HG03460 (cell line): ENCODE measurements around the gene LAMC2.

Source experiments
- ATAC-seq: cut with Tn5 transposase; IDR thresholded peaks from one replicate; pipeline ENCODE4 v1.9.1; 2021; ENCODE audit not compliant: unreplicated experiment

LAMC2 gene

GRCh38 chr1:183283286-183283685 lies 97.2 kb downstream of the LAMC2 start:
- no peak for ATAC-seq

- no peak for ATAC-seq
Measured at GRCh38 chr1:183284086-183284485, 98.0 kb downstream of the LAMC2 start.

DNA sequence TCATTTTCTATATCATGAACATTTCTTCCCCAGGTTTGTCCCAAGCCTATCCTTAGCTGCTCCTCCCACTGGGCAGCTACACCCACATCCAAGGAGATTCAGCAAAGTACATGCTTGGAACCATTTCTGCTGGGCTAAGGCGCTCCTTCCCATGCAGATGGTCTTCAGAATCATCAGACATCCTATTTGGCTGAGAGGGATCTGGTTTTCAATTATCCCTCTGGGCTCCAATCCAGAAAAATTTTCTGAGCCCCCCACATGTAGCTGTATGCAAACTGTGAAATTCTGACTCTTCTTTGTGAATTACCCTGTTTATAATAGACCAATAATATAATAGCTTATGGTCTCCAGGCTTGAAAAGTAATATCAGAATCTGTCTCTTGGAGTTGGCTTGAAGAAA lies 99.2 kb downstream of the LAMC2 start:
- ATAC-seq = no peak

- ATAC-seq = no peak
Measured at GRCh38 chr1:183285746-183286145, 99.7 kb downstream of the LAMC2 start.

DNA sequence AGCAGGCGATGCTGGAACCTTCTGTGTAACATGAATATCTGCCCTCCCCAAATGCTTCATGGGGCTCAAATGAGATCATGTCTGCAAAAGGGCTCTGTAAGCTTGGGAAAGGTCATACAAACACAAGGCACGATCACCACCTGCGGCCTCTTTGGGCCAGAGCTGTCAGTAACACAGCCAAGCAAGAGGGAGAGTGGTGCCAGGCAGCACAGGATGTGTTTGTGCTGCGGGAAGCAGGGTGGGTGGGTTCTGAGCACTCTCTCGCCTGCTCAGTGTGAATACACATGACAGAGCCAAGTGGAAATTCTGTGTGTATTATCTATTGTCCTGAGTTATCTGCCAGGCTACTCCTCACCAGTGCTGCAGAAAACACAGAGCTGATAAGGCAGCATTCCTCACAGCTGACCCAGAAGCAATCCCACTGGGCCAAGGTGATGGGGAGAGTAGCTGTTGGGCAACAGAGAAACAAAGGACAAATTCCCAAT lies 101.2 kb downstream of the LAMC2 start:
- ATAC-seq = no peak

DNA sequence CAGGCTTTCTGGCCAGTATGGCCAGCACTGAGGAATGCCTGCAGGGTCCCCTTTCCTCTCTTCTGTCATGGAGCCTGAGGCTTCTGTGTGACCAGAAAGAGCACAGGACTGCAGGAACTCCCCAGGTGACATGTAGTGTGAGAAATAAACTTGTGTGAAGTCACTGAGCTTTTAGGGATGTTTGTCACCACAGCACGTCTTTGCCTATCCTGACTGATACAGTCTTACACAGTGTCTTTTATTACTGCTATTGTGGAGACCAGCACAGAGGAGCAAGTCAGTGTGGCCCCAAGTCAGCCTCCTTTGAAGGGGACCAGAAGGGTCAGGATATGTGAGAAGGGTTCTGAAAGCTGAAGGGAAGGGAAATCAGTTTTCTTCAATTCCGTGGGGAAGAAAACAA lies 102.5 kb downstream of the LAMC2 start:
- ATAC-seq = no peak

DNA sequence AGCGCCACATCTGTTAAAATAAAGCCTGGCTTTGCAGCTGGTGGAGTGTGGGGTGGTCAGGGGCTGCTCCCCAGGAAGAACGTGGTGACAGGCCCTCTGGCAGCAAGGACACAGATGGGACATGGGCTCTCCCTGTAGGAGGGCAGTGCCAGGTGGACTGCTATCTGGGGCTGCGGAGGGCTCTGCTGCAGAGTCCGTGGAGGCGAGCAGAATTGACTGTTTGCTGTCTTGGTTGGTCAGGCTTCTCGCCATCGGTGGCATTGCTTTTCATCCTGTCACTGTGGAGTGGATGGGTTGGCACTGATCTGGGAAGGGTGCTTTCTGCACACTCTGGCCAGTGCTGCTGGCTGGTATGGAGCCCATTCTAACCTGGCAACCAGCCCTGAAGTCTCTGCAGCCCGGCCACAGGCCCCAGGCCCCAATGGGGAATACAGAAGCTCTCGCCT lies 103.0 kb downstream of the LAMC2 start:
- ATAC-seq = no peak

DNA sequence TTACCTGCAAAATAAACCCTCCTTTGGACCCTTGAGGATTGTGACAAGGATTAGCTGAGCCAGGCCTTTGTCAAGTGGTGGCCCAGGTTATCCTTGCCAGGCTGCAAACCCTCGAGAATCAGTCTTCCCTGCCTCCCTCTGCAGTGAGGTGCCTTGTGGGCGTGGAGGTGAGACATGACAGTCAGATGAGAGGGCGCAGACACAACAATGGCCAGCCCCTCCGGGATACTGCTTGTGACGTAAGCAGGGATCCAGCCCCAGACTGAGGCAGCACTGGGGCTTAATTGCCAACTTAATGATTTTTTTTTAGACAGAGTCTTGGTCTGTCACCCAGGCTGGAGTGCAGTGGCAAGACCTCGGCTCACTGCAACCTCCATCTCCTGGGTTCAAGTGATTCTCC lies 104.6 kb downstream of the LAMC2 start:
- no peak for ATAC-seq

- ATAC-seq = no peak
Measured at GRCh38 chr1:183291216-183291762, 105.2 kb downstream of the LAMC2 start.

DNA sequence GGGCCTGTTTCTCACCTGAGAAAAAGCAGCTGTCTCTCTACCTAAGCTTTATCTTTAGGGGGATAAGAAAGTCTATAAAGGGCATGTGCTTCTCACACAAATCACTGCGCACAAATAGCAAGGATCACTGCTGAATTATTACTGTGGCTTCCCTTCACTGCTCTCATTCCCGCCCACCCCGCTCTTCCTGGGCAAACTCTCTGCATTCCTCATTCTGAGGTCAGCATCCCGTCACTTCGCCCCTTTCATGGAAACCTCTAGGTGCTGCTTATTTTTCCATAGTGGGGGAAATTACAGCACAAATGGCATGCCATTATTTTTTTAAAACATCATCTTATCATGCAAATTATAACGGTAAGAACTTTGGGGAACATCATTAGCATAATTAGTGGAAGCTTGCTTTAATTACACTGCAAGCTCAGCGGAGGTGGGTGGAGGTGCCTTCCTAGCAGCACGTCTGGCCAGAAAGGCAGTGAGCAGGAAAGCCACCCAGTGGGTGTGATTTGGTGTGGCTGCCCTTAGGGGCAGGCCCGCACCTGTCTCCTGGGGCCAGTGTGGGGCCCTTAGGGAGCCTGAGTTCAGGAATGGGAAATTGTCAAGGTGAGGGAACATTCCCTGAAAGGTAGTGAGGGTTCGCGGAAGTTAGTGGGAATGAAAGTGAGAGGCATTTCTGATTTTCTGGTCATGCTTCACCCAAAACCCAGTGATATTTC lies 105.9 kb downstream of the LAMC2 start:
- no peak for ATAC-seq

DNA sequence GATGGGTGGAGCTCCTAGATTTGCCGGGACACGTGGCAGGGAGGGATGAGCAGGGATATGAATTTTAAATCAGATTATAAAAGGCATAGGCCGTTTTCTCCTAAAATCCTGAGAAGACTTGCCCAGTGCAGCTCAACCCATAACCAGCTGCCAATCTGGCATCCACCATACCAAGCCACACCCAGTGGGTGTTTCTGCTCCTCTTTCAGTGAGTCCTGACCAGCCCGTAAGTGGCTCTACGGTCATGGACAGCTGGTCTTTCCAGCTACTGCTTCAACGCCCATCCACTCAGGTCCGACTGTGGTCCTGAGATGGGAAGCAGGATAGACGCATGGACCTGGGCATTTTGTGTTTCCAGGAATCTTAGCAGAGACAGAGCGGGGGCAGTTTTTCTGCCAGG lies 107.2 kb downstream of the LAMC2 start:
- ATAC-seq = no peak

- no peak for ATAC-seq
Measured at GRCh38 chr1:183293876-183294275, 107.8 kb downstream of the LAMC2 start.
